Measurements from ENCODE around the gene CYP11A1.

The CYP11A1 gene

GRCh38 chr15:74399100-74399499 lies 31.7 kb upstream of the CYP11A1 start:
- H3K9ac ChIP-seq, result peak overlapping the region in 8 of 11 experiments; percentile 46 to 80 (median 72); a peak in 13 of 22 replicates
- TF ChIP-seq Cebpa-rat (IDR thresholded peaks at IDR 0.05), result no peak
- no peaks in the 10 kb centered on the region for H3K36me3 ChIP-seq
- peak overlapping the region; percentile 81 to 99 (median 98) for H3K4me2 ChIP-seq
- peaks cover 86 to 100% (median 96%) of the 10 kb centered on the region in 10 experiments for H3K4me1 ChIP-seq
- H3K27ac ChIP-seq, result peak overlapping the region in 10 of 11 experiments; percentile 28 to 95 (median 86); a peak in 18 of 22 replicates
- H4K20me1 ChIP-seq, result peaks cover 0 to 7% (median 0%) of the 10 kb centered on the region in 11 experiments; a peak in 2 of 22 replicates
- H3K4me3 ChIP-seq, result no peak overlapping the region; a peak in 1 of 20 replicates
- H3K9me3 ChIP-seq (replicated peaks in 1 of 11), result no peaks in the 10 kb centered on the region
- no peaks in the 10 kb centered on the region for H3K27me3 ChIP-seq

- no peak overlapping the region for H3K4me3 ChIP-seq
- H3K36me3 ChIP-seq, result no peaks in the 10 kb centered on the region
- H3K27ac ChIP-seq, result peak overlapping the region in 9 of 11 experiments; percentile 58 to 95 (median 87); a peak in 16 of 22 replicates
- peaks cover 77 to 94% (median 89%) of the 10 kb centered on the region in 10 experiments for H3K4me1 ChIP-seq
- H3K9ac ChIP-seq, result peak overlapping the region in 7 of 11 experiments; percentile 28 to 76 (median 51); a peak in 7 of 22 replicates
- H3K4me2 ChIP-seq, result peak overlapping the region; percentile 73 to 99 (median 98)
- peaks cover 0 to under 1% (median 0%) of the 10 kb centered on the region in 11 experiments; a peak in 1 of 22 replicates for H4K20me1 ChIP-seq
- TF ChIP-seq Cebpa-rat (IDR thresholded peaks at IDR 0.05), result peak in 4 of 11 experiments; percentile 16 to 82 (median 44); a peak in 6 of 22 replicates
- H3K9me3 ChIP-seq (replicated peaks in 1 of 11), result no peaks in the 10 kb centered on the region
- H3K27me3 ChIP-seq, result no peaks in the 10 kb centered on the region
Observed at GRCh38 chr15:74398183-74398582, 30.7 kb upstream of the CYP11A1 start.

GRCh38 chr15:74397239-74398068 lies 30.0 kb upstream of the CYP11A1 start:
- peak overlapping the region in 10 of 11 experiments; percentile 27 to 95 (median 86); a peak in 19 of 22 replicates for H3K27ac ChIP-seq
- H3K4me3 ChIP-seq, result no peak overlapping the region; a peak in 1 of 20 replicates
- H3K36me3 ChIP-seq, result no peaks in the 10 kb centered on the region
- no peak for TF ChIP-seq Cebpa-rat (IDR thresholded peaks at IDR 0.05)
- H3K27me3 ChIP-seq, result no peaks in the 10 kb centered on the region
- H4K20me1 ChIP-seq, result no peaks in the 10 kb centered on the region
- H3K9ac ChIP-seq, result peak overlapping the region in 8 of 11 experiments; percentile 16 to 68 (median 50); a peak in 13 of 22 replicates
- peaks cover 73 to 89% (median 82%) of the 10 kb centered on the region in 10 experiments for H3K4me1 ChIP-seq
- H3K9me3 ChIP-seq (replicated peaks in 1 of 11), result no peaks in the 10 kb centered on the region
- H3K4me2 ChIP-seq, result peak overlapping the region; percentile 73 to 99 (median 98)

- Histone ChIP-seq H3K27ac (peak overlapping the region in 10 of 11 experiments; percentile 27 to 95 (median 86); a peak in 19 of 22 replicates), H3K27me3 (no peaks in the 10 kb centered on the region), H3K4me2 (peak overlapping the region; percentile 73 to 99 (median 98)), H4K20me1 (no peaks in the 10 kb centered on the region), H3K9ac (peak overlapping the region in 9 of 11 experiments; percentile 16 to 68 (median 50); a peak in 14 of 22 replicates), H3K4me3 (no peak overlapping the region; a peak in 1 of 20 replicates), H3K36me3 (no peaks in the 10 kb centered on the region), H3K9me3 (replicated peaks in 1 of 11) (no peaks in the 10 kb centered on the region), H3K4me1 (peaks cover 73 to 89% (median 82%) of the 10 kb centered on the region in 10 experiments)
- no peak for TF ChIP-seq Cebpa-rat (IDR thresholded peaks at IDR 0.05)
Observed at GRCh38 chr15:74396445-74397238, 29.2 kb upstream of the CYP11A1 start.

- H3K4me1 ChIP-seq, result peaks cover 73 to 89% (median 82%) of the 10 kb centered on the region in 10 experiments
- no peaks in the 10 kb centered on the region for H4K20me1 ChIP-seq
- H3K9ac ChIP-seq, result peak overlapping the region in 8 of 11 experiments; percentile 26 to 68 (median 50); a peak in 13 of 22 replicates
- H3K4me2 ChIP-seq, result peak overlapping the region; percentile 73 to 99 (median 98)
- no peaks in the 10 kb centered on the region for H3K36me3 ChIP-seq
- H3K27me3 ChIP-seq, result no peaks in the 10 kb centered on the region
- TF ChIP-seq Cebpa-rat (IDR thresholded peaks at IDR 0.05), result no peak
- H3K27ac ChIP-seq, result peak overlapping the region in 8 of 11 experiments; percentile 81 to 95 (median 87); a peak in 16 of 22 replicates
- no peak overlapping the region for H3K4me3 ChIP-seq
- H3K9me3 ChIP-seq (replicated peaks in 1 of 11), result no peaks in the 10 kb centered on the region
Observed at GRCh38 chr15:74396146-74396438, 28.6 kb upstream of the CYP11A1 start.

GRCh38 chr15:74395319-74396145 lies 28.1 kb upstream of the CYP11A1 start:
- Histone ChIP-seq H3K4me3 (no peak overlapping the region), H3K9me3 (replicated peaks in 1 of 11) (no peaks in the 10 kb centered on the region), H3K27me3 (no peaks in the 10 kb centered on the region), H3K9ac (peak overlapping the region in 4 of 11 experiments; percentile 50 to 68 (median 56); a peak in 8 of 22 replicates), H3K4me1 (peaks cover 73 to 89% (median 82%) of the 10 kb centered on the region in 10 experiments), H3K4me2 (peak overlapping the region; percentile 73 to 99 (median 98); a peak in 19 of 22 replicates), H4K20me1 (no peaks in the 10 kb centered on the region), H3K36me3 (no peaks in the 10 kb centered on the region), H3K27ac (peak overlapping the region in 7 of 11 experiments; percentile 84 to 95 (median 87); a peak in 14 of 22 replicates)
- no peak for TF ChIP-seq Cebpa-rat (IDR thresholded peaks at IDR 0.05)

- Histone ChIP-seq H3K4me2 (peak overlapping the region in 8 of 11 experiments; percentile 2 to 99 (median 58); a peak in 8 of 22 replicates), H4K20me1 (no peaks in the 10 kb centered on the region), H3K27ac (peak overlapping the region in 3 of 11 experiments; percentile 14 to 38 (median 15); a peak in 2 of 22 replicates), H3K27me3 (no peaks in the 10 kb centered on the region), H3K36me3 (no peaks in the 10 kb centered on the region), H3K9me3 (replicated peaks in 1 of 11) (no peaks in the 10 kb centered on the region), H3K9ac (peak overlapping the region in 2 of 11 experiments; percentile 27 to 61; a peak in 3 of 22 replicates), H3K4me3 (no peak overlapping the region), H3K4me1 (peaks cover 65 to 89% (median 81%) of the 10 kb centered on the region in 10 experiments)
- TF ChIP-seq Cebpa-rat (IDR thresholded peaks at IDR 0.05), result no peak
Observed at GRCh38 chr15:74394090-74394846, 26.8 kb upstream of the CYP11A1 start.

Measured in BLaER1 treated with 17β-estradiol and CSF1 and Interleukin-3, amounts not matched to agents 10 nM and 100 nM (cell line).